Astrocyte of the cerebellum (primary cell): ENCODE measurements around the gene RACGAP1.

Source experiments
- DNase-seq: peaks from one replicate; pipeline ENCODE4 v3.0.0-alpha.2; 2011; ENCODE audit warnings: low read depth
- H3K4me3 ChIP-seq: 2 replicates; pipeline ENCODE4 v1.5.1; 2011; ENCODE audit warnings: mild to moderate bottlenecking, low read depth, low read length, moderate library complexity
- in situ Hi-C: cut with HindIII; loops from 2 replicates; pipeline ENCODE4 v1.10.0; 2017; ENCODE audit warnings: low sequenced_read_pairs
- TF ChIP-seq, protein P1 (sequence below): IDR thresholded peaks from 2 replicates; pipeline ENCODE4 v1.5.1; 2012; ENCODE audit warnings: low read length, low read depth, moderate library complexity, mild to moderate bottlenecking; ENCODE audit errors: missing control alignments

The RACGAP1 gene

DNA sequence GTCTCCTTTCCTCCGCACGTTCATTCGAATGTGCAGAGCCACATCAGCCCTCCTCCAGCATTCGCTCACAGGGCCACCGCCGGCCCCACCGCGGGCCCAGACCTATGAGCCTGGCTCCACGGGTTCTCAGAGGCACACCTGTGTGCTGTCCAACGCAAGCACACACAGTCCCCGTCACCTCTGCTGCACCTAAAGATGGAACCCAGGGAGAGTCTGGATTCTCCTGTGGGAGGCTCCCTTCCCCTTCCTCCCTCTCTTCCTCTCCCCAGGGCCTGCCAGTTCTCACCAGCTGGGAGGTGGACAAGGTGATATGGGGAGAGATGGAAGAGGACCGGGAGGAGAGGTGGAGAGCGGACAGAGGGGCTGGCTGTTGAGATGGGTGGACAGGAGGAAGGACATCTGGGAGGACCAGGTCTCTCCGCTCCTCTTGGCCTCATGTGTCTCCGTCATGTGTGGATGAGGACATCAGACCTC, 57.5 kb downstream of the RACGAP1 start:
- H3K4me3 ChIP-seq = peak overlapping the region; percentile 33
- in situ Hi-C loops = loop anchor here (5.0 kb wide), 1 partner anchor 99 kb away; no protein-coding TSS in a partner anchor
- no peak for DNase-seq
- TF ChIP-seq, protein P1, sequence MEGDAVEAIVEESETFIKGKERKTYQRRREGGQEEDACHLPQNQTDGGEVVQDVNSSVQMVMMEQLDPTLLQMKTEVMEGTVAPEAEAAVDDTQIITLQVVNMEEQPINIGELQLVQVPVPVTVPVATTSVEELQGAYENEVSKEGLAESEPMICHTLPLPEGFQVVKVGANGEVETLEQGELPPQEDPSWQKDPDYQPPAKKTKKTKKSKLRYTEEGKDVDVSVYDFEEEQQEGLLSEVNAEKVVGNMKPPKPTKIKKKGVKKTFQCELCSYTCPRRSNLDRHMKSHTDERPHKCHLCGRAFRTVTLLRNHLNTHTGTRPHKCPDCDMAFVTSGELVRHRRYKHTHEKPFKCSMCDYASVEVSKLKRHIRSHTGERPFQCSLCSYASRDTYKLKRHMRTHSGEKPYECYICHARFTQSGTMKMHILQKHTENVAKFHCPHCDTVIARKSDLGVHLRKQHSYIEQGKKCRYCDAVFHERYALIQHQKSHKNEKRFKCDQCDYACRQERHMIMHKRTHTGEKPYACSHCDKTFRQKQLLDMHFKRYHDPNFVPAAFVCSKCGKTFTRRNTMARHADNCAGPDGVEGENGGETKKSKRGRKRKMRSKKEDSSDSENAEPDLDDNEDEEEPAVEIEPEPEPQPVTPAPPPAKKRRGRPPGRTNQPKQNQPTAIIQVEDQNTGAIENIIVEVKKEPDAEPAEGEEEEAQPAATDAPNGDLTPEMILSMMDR = no peak

DNA sequence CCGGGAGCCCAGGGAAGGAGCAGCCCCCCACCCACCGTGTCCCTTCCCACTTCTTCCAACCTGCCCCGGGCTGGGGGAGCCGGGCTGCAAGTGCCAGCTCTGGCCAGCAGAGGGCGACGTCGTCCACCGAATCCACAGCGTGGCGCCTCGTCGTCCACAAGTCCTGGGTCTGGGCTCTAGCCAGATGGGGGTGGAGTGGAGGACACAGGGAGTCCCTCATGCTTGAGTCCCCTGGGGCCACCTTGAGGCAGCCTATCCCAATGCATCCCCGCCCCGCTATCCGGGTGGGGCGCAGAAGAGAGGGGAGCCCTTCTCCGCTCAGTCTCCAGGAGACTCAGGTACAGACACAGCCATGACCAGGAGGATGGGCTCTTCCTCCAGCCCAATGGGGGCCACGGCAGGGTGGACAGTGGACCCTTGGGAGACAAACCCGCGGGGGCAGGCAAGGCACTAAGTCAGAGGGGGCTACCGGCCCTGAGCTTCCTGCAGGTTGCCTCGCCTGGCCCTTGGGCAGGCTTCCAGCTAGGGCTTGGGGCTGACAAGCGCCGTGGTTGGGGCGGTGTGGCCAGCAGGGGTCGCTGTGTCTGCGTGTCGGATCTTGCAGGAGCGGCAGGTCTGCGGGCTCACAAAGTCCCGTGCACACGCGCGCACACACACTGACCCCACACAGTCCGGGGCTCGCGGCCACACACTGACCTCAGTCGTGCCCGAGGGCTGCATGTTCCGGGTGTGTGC, 58.1 kb downstream of the RACGAP1 start:
- peak; percentile 62 for DNase-seq
- in situ Hi-C loops = loop anchor here (5.0 kb wide), 1 partner anchor 100 kb away; no protein-coding TSS in a partner anchor
- TF ChIP-seq, protein P1 = peak; percentile 81
- peak overlapping the region; percentile 33 for H3K4me3 ChIP-seq

DNA sequence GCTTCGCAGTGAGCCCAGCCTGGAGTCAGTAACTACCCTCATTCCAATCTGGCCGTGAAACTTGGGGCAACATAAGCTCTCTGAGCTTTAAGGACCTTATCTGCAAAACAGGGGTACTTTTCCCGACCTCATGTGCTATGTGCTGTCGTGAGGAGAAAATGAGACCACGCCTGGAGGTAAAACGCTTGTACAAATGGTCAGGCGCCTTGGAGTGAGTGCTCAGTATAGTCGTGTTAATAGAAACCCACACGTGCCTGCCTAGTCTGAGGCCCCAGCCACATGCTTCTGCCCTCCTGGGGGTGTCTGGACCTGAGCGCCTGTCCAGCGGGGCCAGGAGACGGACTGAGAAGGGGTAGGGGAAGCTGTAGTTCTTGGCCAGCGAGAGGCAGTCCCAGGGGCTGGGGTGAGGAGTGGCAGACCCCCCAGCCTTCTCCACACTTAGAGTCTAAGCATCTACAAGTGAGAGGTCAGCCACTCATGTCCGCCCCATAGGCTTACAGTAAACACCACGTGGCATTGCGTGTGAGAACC, 58.7 kb downstream of the RACGAP1 start:
- in situ Hi-C loops = loop anchor here (5.0 kb wide), 1 partner anchor 101 kb away; no protein-coding TSS in a partner anchor

DNA sequence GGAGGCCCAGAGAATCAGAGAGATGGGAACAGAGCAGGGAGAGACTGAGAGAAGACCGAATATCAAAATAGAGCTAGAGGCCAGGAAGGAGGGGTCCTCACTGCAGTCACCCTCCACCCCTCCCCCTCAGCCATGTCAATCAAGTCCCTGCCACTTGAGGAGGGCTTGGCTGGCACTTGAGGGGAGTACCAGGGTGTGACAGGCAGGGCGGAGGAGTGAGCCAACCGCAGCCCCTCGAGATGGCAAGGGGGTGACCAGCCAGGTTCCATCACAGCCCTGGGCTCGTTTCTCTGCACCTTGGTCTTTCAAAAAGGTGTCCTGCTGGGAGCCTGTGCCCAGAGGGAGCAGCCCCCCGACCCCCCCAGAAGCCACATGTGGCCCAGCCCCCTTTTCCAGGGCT, 59.5 kb downstream of the RACGAP1 start:
- in situ Hi-C loops = loop anchor here (5.0 kb wide), 1 partner anchor 101 kb away; no protein-coding TSS in a partner anchor
- TF ChIP-seq, protein P1 = no peak
- no peak for DNase-seq
- no peak overlapping the region for H3K4me3 ChIP-seq

More for the DNA sequence above, 58.7 kb downstream of the RACGAP1 start:
- DNase-seq = no peak
- no peak overlapping the region for H3K4me3 ChIP-seq
- TF ChIP-seq, protein P1 = no peak

DNA sequence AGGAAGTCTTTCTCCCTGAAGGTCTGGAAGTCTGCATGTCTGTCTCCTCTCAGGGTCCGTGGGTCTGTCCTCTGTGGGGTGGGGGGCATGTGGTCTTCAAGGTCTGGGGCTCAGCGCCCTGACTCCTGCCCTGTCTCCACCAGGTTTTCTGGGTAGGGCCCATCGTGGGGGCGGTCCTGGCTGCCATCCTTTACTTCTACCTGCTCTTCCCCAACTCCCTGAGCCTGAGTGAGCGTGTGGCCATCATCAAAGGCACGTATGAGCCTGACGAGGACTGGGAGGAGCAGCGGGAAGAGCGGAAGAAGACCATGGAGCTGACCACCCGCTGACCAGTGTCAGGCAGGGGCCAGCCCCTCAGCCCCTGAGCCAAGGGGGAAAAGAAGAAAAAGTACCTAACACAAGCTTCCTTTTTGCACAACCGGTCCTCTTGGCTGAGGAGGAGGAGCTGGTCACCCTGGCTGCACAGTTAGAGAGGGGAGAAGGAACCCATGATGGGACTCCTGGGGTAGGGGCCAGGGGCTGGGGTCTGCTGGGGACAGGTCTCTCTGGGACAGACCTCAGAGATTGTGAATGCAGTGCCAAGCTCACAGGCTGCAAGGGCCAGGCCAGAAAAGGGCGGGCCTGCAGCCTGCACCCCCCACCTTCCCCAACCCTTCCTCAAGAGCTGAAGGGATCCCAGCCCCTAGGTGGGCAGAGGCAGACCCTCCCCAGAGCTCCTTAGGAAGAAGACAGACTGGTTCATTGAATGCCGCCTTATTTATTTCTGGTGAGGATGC, 60.3 kb downstream of the RACGAP1 start:
- TF ChIP-seq, protein P1 = no peak
- no peak overlapping the region for H3K4me3 ChIP-seq
- in situ Hi-C loops = loop anchor here (5.0 kb wide), 1 partner anchor 102 kb away; no protein-coding TSS in a partner anchor
- DNase-seq = no peak
